WTC11 (cell line): ENCODE data around the gene RPL12. TPM values are rescaled to one million over a fixed set of nuclear protein-coding genes. Genes with fewer than 3 reads are reported as not detected.

Experiments
- ATAC-seq: fragments of 200-7000 bp; cut with Tn5 transposase; 2 replicates; pipeline ENCODE4 v1.10.0; 2021; ENCODE audit warnings: mild to moderate bottlenecking, moderate library complexity
- CTCF ChIA-PET: fragments of 300-600 bp; sonication (Branson Sonifier 250); formaldehyde crosslinking; loops from one replicate; lab custom pipeline; 2021; ENCODE audit warnings: antibody characterized with exemption; lab: Charles Lee
- POLR2A ChIA-PET: fragments of 350-600 bp; sonication (Branson Sonifier 250); formaldehyde crosslinking; loops from one replicate; lab custom pipeline; 2021; ENCODE audit warnings: antibody characterized with exemption; lab: Charles Lee
- DNase-seq: peaks from one replicate; pipeline ENCODE4 v3.0.0; 2021; ENCODE audit warnings: low spot score
- H3K27ac Mint-ChIP-seq: 2 replicates; pipeline ENCODE4 v1.8.0; 2021; ENCODE audit warnings: mixed read lengths
- H3K27me3 Mint-ChIP-seq: 2 replicates; pipeline ENCODE4 v1.8.0; 2021; ENCODE audit warnings: low read depth, mild to moderate bottlenecking, moderate library complexity, mixed read lengths
- H3K36me3 Mint-ChIP-seq: 2 replicates; pipeline ENCODE4 v1.8.0; 2021; ENCODE audit warnings: mixed read lengths
- H3K4me1 Mint-ChIP-seq: 2 replicates; pipeline ENCODE4 v1.8.0; 2022; ENCODE audit warnings: mixed read lengths
- H3K4me3 Mint-ChIP-seq: 2 replicates; pipeline ENCODE4 v1.8.0; 2021; ENCODE audit warnings: mild to moderate bottlenecking, moderate library complexity, mixed read lengths
- H3K9me3 Mint-ChIP-seq: 2 replicates; pipeline ENCODE4 v1.8.0; 2021; ENCODE audit warnings: mixed read lengths
- ATF1 ChIP-seq: sonication (generic); formaldehyde crosslinking; IDR thresholded peaks from 2 replicates; pipeline ENCODE4 v1.8.1; 2023; ENCODE audit warnings: mild to moderate bottlenecking, moderate library complexity, missing genetic modification reagents
- HMGA2 ChIP-seq: fragments of 250-450 bp; sonication (Bioruptor Pico); IDR thresholded peaks from 2 replicates; pipeline ENCODE4 v1.4.0; 2021; ENCODE audit warnings: mild to moderate bottlenecking, moderate library complexity
- KAT7 ChIP-seq: sonication (generic); formaldehyde crosslinking; IDR thresholded peaks from 2 replicates; pipeline ENCODE4 v1.8.1; 2023; ENCODE audit warnings: missing genetic modification reagents, mild to moderate bottlenecking, borderline replicate concordance
- NR2C2 ChIP-seq: sonication (generic); formaldehyde crosslinking; IDR thresholded peaks from 2 replicates; pipeline ENCODE4 v1.8.0; 2022; ENCODE audit warnings: mild to moderate bottlenecking, missing genetic modification reagents
- OVOL2 ChIP-seq: fragments of 250-450 bp; sonication (Bioruptor Pico); IDR thresholded peaks from 2 replicates; pipeline ENCODE4 v1.9.0; 2021; ENCODE audit warnings: mild to moderate bottlenecking, borderline replicate concordance
- total RNA-seq: library from RNA; stranded (reverse); gene quantifications from 3 replicates; pipeline ENCODE4 v1.2.3, GENCODE V29; 2021
- TF ChIP-seq, protein P1 (sequence below): sonication (generic); formaldehyde crosslinking; IDR thresholded peaks from 2 replicates; pipeline ENCODE4 v1.8.1; 2023; ENCODE audit warnings: mild to moderate bottlenecking, missing genetic modification reagents, borderline replicate concordance
- TF ChIP-seq, protein P2 (sequence below): sonication (generic); formaldehyde crosslinking; IDR thresholded peaks from 2 replicates; pipeline ENCODE4 v1.8.0; 2022; ENCODE audit warnings: mild to moderate bottlenecking, missing genetic modification reagents
- TF ChIP-seq, protein P3 (sequence below): sonication (generic); formaldehyde crosslinking; IDR thresholded peaks from 2 replicates; pipeline ENCODE4 v1.8.1; 2022; ENCODE audit warnings: low read depth, mild to moderate bottlenecking, moderate library complexity, missing genetic modification reagents, borderline replicate concordance
- TF ChIP-seq, protein P4 (sequence below): sonication (generic); formaldehyde crosslinking; IDR thresholded peaks from 2 replicates; pipeline ENCODE4 v1.8.1; 2022; ENCODE audit warnings: missing genetic modification reagents, borderline replicate concordance
- TF ChIP-seq, protein P5 (sequence below): fragments of 250-450 bp; sonication (Bioruptor Pico); IDR thresholded peaks from 2 replicates; pipeline ENCODE4 v2.1.2; 2022; ENCODE audit warnings: mild to moderate bottlenecking, moderate library complexity
- TF ChIP-seq, protein P6 (sequence below): sonication (generic); formaldehyde crosslinking; IDR thresholded peaks from 2 replicates; pipeline ENCODE4 v1.8.1; 2022; ENCODE audit warnings: mild to moderate bottlenecking, missing genetic modification reagents, moderate library complexity, borderline replicate concordance
- TF ChIP-seq, protein P7 (sequence below): sonication (generic); formaldehyde crosslinking; IDR thresholded peaks from 2 replicates; pipeline ENCODE4 v1.8.1; 2023; ENCODE audit warnings: mild to moderate bottlenecking, missing genetic modification reagents, moderate library complexity

The RPL12 gene
- total RNA-seq, 1 experiment from 2014 or later, result 1,902 TPM

DNA sequence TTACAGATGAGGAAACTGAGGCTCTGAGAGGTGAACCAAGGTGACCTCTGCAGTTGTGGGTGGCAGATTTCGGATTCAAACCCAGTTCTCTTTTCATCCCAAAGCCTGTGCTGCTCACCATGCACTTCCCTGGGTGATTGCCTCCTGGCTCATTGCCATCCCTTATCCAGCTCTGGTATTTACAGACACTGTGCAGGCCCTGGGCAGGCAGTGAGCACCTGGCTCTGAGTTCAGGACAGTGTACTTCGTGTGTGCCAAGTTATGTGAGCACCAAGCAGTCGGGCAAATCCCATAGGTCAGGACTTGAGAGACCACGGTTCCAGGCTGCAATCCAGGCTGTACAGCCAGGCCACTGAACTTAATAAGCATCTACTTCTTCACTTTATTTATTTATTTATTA lies 1.5 kb upstream of the RPL12 start:
- ChIA-PET POLR2A (no interaction called here), CTCF (interaction anchor here (0.6 to 2.5 kb wide), 6 partner anchors 9 to 282 kb away, joined by 3 to 11 read pairs (median 4); partner anchors contain the start of gene TOR2A)
- no peaks in the 10 kb centered on the region for H3K9me3 Mint-ChIP-seq
- H3K27ac Mint-ChIP-seq, result peak overlapping the region; percentile 76; the same call in 1 of the 2 replicates
- no peaks in the 10 kb centered on the region for H3K27me3 Mint-ChIP-seq
- no peak for TF ChIP-seq NR2C2
- TF ChIP-seq, protein P1, sequence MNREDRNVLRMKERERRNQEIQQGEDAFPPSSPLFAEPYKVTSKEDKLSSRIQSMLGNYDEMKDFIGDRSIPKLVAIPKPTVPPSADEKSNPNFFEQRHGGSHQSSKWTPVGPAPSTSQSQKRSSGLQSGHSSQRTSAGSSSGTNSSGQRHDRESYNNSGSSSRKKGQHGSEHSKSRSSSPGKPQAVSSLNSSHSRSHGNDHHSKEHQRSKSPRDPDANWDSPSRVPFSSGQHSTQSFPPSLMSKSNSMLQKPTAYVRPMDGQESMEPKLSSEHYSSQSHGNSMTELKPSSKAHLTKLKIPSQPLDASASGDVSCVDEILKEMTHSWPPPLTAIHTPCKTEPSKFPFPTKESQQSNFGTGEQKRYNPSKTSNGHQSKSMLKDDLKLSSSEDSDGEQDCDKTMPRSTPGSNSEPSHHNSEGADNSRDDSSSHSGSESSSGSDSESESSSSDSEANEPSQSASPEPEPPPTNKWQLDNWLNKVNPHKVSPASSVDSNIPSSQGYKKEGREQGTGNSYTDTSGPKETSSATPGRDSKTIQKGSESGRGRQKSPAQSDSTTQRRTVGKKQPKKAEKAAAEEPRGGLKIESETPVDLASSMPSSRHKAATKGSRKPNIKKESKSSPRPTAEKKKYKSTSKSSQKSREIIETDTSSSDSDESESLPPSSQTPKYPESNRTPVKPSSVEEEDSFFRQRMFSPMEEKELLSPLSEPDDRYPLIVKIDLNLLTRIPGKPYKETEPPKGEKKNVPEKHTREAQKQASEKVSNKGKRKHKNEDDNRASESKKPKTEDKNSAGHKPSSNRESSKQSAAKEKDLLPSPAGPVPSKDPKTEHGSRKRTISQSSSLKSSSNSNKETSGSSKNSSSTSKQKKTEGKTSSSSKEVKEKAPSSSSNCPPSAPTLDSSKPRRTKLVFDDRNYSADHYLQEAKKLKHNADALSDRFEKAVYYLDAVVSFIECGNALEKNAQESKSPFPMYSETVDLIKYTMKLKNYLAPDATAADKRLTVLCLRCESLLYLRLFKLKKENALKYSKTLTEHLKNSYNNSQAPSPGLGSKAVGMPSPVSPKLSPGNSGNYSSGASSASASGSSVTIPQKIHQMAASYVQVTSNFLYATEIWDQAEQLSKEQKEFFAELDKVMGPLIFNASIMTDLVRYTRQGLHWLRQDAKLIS (CRISPR knock-in tag), result no peak
- TF ChIP-seq, protein P2, sequence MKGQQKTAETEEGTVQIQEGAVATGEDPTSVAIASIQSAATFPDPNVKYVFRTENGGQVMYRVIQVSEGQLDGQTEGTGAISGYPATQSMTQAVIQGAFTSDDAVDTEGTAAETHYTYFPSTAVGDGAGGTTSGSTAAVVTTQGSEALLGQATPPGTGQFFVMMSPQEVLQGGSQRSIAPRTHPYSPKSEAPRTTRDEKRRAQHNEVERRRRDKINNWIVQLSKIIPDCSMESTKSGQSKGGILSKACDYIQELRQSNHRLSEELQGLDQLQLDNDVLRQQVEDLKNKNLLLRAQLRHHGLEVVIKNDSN (CRISPR knock-in tag), result no peak
- TF ChIP-seq OVOL2 (CRISPR knock-in tag), result no peak
- TF ChIP-seq, protein P3, sequence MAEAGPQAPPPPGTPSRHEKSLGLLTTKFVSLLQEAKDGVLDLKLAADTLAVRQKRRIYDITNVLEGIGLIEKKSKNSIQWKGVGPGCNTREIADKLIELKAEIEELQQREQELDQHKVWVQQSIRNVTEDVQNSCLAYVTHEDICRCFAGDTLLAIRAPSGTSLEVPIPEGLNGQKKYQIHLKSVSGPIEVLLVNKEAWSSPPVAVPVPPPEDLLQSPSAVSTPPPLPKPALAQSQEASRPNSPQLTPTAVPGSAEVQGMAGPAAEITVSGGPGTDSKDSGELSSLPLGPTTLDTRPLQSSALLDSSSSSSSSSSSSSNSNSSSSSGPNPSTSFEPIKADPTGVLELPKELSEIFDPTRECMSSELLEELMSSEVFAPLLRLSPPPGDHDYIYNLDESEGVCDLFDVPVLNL (CRISPR knock-in tag), result no peak
- TF ChIP-seq, protein P4, sequence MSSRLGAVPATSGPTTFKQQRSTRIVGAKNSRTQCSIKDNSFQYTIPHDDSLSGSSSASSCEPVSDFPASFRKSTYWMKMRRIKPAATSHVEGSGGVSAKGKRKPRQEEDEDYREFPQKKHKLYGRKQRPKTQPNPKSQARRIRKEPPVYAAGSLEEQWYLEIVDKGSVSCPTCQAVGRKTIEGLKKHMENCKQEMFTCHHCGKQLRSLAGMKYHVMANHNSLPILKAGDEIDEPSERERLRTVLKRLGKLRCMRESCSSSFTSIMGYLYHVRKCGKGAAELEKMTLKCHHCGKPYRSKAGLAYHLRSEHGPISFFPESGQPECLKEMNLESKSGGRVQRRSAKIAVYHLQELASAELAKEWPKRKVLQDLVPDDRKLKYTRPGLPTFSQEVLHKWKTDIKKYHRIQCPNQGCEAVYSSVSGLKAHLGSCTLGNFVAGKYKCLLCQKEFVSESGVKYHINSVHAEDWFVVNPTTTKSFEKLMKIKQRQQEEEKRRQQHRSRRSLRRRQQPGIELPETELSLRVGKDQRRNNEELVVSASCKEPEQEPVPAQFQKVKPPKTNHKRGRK (CRISPR knock-in tag), result no peak
- no peak for TF ChIP-seq KAT7 (CRISPR knock-in tag)
- TF ChIP-seq, protein P5, sequence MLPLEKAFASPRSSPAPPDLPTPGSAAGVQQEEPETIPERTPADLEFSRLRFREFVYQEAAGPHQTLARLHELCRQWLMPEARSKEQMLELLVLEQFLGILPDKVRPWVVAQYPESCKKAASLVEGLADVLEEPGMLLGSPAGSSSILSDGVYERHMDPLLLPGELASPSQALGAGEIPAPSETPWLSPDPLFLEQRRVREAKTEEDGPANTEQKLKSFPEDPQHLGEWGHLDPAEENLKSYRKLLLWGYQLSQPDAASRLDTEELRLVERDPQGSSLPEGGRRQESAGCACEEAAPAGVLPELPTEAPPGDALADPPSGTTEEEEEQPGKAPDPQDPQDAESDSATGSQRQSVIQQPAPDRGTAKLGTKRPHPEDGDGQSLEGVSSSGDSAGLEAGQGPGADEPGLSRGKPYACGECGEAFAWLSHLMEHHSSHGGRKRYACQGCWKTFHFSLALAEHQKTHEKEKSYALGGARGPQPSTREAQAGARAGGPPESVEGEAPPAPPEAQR, result no peak
- TF ChIP-seq, protein P6, sequence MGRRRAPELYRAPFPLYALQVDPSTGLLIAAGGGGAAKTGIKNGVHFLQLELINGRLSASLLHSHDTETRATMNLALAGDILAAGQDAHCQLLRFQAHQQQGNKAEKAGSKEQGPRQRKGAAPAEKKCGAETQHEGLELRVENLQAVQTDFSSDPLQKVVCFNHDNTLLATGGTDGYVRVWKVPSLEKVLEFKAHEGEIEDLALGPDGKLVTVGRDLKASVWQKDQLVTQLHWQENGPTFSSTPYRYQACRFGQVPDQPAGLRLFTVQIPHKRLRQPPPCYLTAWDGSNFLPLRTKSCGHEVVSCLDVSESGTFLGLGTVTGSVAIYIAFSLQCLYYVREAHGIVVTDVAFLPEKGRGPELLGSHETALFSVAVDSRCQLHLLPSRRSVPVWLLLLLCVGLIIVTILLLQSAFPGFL (CRISPR knock-in tag), result no peak
- TF ChIP-seq, protein P7, sequence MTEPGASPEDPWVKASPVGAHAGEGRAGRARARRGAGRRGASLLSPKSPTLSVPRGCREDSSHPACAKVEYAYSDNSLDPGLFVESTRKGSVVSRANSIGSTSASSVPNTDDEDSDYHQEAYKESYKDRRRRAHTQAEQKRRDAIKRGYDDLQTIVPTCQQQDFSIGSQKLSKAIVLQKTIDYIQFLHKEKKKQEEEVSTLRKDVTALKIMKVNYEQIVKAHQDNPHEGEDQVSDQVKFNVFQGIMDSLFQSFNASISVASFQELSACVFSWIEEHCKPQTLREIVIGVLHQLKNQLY, result no peak
- no peak for TF ChIP-seq ATF1 (CRISPR knock-in tag)
- no peak for TF ChIP-seq HMGA2 (CRISPR knock-in tag)
- H3K4me1 Mint-ChIP-seq, result peaks cover 35% of the 10 kb centered on the region
- DNase-seq, result no peak
- no peak for ATAC-seq
- H3K4me3 Mint-ChIP-seq, result peak overlapping the region; percentile 97
- H3K36me3 Mint-ChIP-seq, result peaks cover 53% of the 10 kb centered on the region
